Ovary (tissue), 3 donors: ENCODE data around the gene SPSB3.

ENCODE experiments used
- CTCF ChIP-seq, 3 donors: fragments of 450-650 bp in 2 of 3; fragments of 200-600 bp in 1 of 3; IDR thresholded peaks; one replicate each; pipeline versions ENCODE4 v1.5.1 to v1.8.0; 2016 to 2022; ENCODE audit warnings: antibody characterized with exemption in 3 of 3, mild to moderate bottlenecking in 1 of 3
- POLR2A ChIP-seq: fragments of 450-650 bp; IDR thresholded peaks from one replicate; pipeline ENCODE4 v1.6.1; 2017; ENCODE audit warnings: antibody characterized with exemption, mild to moderate bottlenecking, moderate library complexity
- donor health status: DM: no; HTN: no; CAD: no.

GRCh38 chr16:1769402-1770300 is 12.7 kb downstream of the SPSB3 start:
- no peak for TF ChIP-seq CTCF (IDR thresholded peaks at IDR 0.05)
- peak; percentile 2 for TF ChIP-seq POLR2A
